K562 (cell line): Measurements from ENCODE around the gene LY6G6F. TPM values are rescaled to one million over a fixed set of nuclear protein-coding genes. Genes with fewer than 3 reads are reported as not detected.
A peak's percentile ranks its signal among the peaks of the same experiment; 100 is the strongest.

ENCODE experiments used
- CHCHD3 ChIP-seq: fragments of 250-450 bp; sonication (Bioruptor Pico); IDR thresholded peaks from 2 replicates; pipeline ENCODE4 v2.1.2; 2022; ENCODE audit warnings: mild to moderate bottlenecking
- E2F1 ChIP-seq: sonication (generic); formaldehyde crosslinking; IDR thresholded peaks from 2 replicates; pipeline ENCODE4 v1.8.1; 2023; ENCODE audit warnings: mild to moderate bottlenecking, missing genetic modification reagents, moderate library complexity
- FOXK2 ChIP-seq, 2 experiments: fragments of 450-650 bp; IDR thresholded peaks in 1 of 2; conservative IDR thresholded peaks in 1 of 2; 2 replicates each; pipeline ENCODE4 v1.6.1; 2016; ENCODE audit warnings: low read depth in 2 of 2, mild to moderate bottlenecking in 1 of 2
- GABPB1 ChIP-seq: sonication (generic); formaldehyde crosslinking; IDR thresholded peaks from 2 replicates; pipeline ENCODE4 v1.8.0; 2022; ENCODE audit warnings: mild to moderate bottlenecking, missing genetic modification reagents
- GTF2F1 ChIP-seq: IDR thresholded peaks from 2 replicates; pipeline ENCODE4 v1.6.1; 2011; ENCODE audit warnings: low read depth, low read length, improper control_type of control experiment
- MAFF ChIP-seq: IDR thresholded peaks from 2 replicates; pipeline ENCODE4 v1.6.1; 2012; ENCODE audit warnings: low read length, improper control_type of control experiment
- MAFK ChIP-seq: IDR thresholded peaks from 2 replicates; pipeline ENCODE4 v1.6.1; 2011; ENCODE audit warnings: low read length, improper control_type of control experiment
- PBX2 ChIP-seq, 2 experiments: IDR thresholded peaks in 1 of 2; conservative IDR thresholded peaks in 1 of 2; 2 replicates each; pipeline ENCODE4 v1.6.1; 2016; ENCODE audit warnings: low read depth in 2 of 2, mild to moderate bottlenecking in 1 of 2, missing compliant biosample characterization in 1 of 2, missing genetic modification characterization in 1 of 2, moderate library complexity in 1 of 2
- PHF20 ChIP-seq: fragments of 450-650 bp; IDR thresholded peaks from 2 replicates; pipeline ENCODE4 v1.6.1; 2018; ENCODE audit not compliant: partially characterized antibody
- SRSF3 ChIP-seq: fragments of 200-400 bp; formaldehyde crosslinking; IDR thresholded peaks from 2 replicates; pipeline ENCODE4 v1.6.1; 2016; ENCODE audit warnings: mild to moderate bottlenecking, low read length, moderate library complexity; ENCODE audit not compliant: insufficient read depth
- ZNF143 ChIP-seq: sonication (generic); formaldehyde crosslinking; IDR thresholded peaks from 2 replicates; pipeline ENCODE4 v1.9.0; 2022; ENCODE audit warnings: mild to moderate bottlenecking, missing genetic modification reagents
- ZNF197 ChIP-seq: fragments of 200-800 bp; sonication (Bioruptor generic); IDR thresholded peaks from 2 replicates; pipeline ENCODE4 v1.6.1; 2016; ENCODE audit warnings: low read depth, missing genetic modification characterization, missing compliant biosample characterization
- ZNF239 ChIP-seq: fragments of 250-450 bp; sonication (Bioruptor Pico); IDR thresholded peaks from 2 replicates; pipeline ENCODE4 v1.4.0; 2020; ENCODE audit warnings: mild to moderate bottlenecking
- ZNF253 ChIP-seq: fragments of 250-450 bp; sonication (Bioruptor Pico); conservative IDR thresholded peaks from 2 replicates; pipeline ENCODE4 v1.6.1; 2021; ENCODE audit warnings: mild to moderate bottlenecking
- polyA plus RNA-seq, 8 experiments: library from polyadenylated mRNA; depleted of rRNA in 4 of 8; stranded (reverse) in 5 of 8; unstranded in 3 of 8; fragments of >200 nt; fragmentation: Nextera tagmentation in 2 of 8; fragmentation: Illumina TruSeq in 1 of 8; extraction: Ambion mirVana in 2 of 8; extraction: Trizol in 1 of 8; gene quantifications; 2 replicates each; pipeline versions ENCODE4 v1.2.1 to v1.2.3, GENCODE V29; 2011 to 2014; ENCODE audit warnings: inconsistent platforms in 1 of 8, missing spikeins in 1 of 8
- total RNA-seq, 7 experiments: library from RNA; depleted of rRNA in 6 of 7; stranded (reverse); fragments of >200 nt in 6 of 7; fragmentation: Illumina TruSeq in 2 of 7; extraction: Trizol in 2 of 7; gene quantifications; 2 replicates each; pipeline versions ENCODE4 v1.2.1 to v1.2.3, GENCODE V29; 2011 to 2021; ENCODE audit warnings: low replicate concordance in 1 of 7
- TF ChIP-seq, protein P1 (sequence below): fragments of 250-450 bp; sonication (Bioruptor Pico); IDR thresholded peaks from 2 replicates; pipeline ENCODE4 v1.4.0; 2020; ENCODE audit warnings: mild to moderate bottlenecking, moderate library complexity, borderline replicate concordance
- TF ChIP-seq, protein P2 (sequence below): fragments of 250-450 bp; sonication (Bioruptor Pico); IDR thresholded peaks from 2 replicates; pipeline ENCODE4 v1.8.0; 2022; ENCODE audit warnings: inconsistent platforms
- TF ChIP-seq, protein P3 (sequence below): conservative IDR thresholded peaks from 2 replicates; pipeline ENCODE4 v1.6.1; 2011; ENCODE audit warnings: low read depth, mild to moderate bottlenecking, low read length; ENCODE audit not compliant: control insufficient read depth

Gene LY6G6F
- total and polyA plus RNA-seq, 9 of the 15 experiments (the other 6 are each of a cell fraction or from before 2014, with no cell fraction given): 0.14 to 0.50 (median 0.28) TPM; not detected in 2

- TF ChIP-seq, protein P1, sequence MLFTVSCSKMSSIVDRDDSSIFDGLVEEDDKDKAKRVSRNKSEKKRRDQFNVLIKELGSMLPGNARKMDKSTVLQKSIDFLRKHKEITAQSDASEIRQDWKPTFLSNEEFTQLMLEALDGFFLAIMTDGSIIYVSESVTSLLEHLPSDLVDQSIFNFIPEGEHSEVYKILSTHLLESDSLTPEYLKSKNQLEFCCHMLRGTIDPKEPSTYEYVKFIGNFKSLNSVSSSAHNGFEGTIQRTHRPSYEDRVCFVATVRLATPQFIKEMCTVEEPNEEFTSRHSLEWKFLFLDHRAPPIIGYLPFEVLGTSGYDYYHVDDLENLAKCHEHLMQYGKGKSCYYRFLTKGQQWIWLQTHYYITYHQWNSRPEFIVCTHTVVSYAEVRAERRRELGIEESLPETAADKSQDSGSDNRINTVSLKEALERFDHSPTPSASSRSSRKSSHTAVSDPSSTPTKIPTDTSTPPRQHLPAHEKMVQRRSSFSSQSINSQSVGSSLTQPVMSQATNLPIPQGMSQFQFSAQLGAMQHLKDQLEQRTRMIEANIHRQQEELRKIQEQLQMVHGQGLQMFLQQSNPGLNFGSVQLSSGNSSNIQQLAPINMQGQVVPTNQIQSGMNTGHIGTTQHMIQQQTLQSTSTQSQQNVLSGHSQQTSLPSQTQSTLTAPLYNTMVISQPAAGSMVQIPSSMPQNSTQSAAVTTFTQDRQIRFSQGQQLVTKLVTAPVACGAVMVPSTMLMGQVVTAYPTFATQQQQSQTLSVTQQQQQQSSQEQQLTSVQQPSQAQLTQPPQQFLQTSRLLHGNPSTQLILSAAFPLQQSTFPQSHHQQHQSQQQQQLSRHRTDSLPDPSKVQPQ (CRISPR knock-in tag): no peak
- TF ChIP-seq MAFK (peak; percentile 1; the same call in 1 of the 2 replicates), PBX2 (CRISPR knock-in tag; IDR thresholded peaks at IDR 0.05; ENCODE audit: low read depth) (no peak), PBX2 (tag; conservative IDR thresholded peaks at IDR 0.05; ENCODE audit: low read depth) (no peak), ZNF239 (CRISPR knock-in tag) (no peak; the same call in none of the 2 replicates), MAFF (no peak), GTF2F1 (no peak), FOXK2 (conservative IDR thresholded peaks at IDR 0.05 in 1 of 2, IDR thresholded peaks at IDR 0.05 in 1 of 2; ENCODE audit: low read depth in 2 of 2) (no peak), PHF20 (no peak), SRSF3 (no peak), ZNF253 (no peak), GABPB1 (CRISPR knock-in tag) (no peak), ZNF197 (CRISPR knock-in tag) (no peak), CHCHD3 (CRISPR knock-in tag) (peak; percentile 87), E2F1 (CRISPR knock-in tag) (no peak), ZNF143 (CRISPR knock-in tag) (no peak)
- TF ChIP-seq, protein P2, sequence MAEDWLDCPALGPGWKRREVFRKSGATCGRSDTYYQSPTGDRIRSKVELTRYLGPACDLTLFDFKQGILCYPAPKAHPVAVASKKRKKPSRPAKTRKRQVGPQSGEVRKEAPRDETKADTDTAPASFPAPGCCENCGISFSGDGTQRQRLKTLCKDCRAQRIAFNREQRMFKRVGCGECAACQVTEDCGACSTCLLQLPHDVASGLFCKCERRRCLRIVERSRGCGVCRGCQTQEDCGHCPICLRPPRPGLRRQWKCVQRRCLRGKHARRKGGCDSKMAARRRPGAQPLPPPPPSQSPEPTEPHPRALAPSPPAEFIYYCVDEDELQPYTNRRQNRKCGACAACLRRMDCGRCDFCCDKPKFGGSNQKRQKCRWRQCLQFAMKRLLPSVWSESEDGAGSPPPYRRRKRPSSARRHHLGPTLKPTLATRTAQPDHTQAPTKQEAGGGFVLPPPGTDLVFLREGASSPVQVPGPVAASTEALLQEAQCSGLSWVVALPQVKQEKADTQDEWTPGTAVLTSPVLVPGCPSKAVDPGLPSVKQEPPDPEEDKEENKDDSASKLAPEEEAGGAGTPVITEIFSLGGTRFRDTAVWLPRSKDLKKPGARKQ (CRISPR knock-in tag): no peak
- TF ChIP-seq, protein P3, sequence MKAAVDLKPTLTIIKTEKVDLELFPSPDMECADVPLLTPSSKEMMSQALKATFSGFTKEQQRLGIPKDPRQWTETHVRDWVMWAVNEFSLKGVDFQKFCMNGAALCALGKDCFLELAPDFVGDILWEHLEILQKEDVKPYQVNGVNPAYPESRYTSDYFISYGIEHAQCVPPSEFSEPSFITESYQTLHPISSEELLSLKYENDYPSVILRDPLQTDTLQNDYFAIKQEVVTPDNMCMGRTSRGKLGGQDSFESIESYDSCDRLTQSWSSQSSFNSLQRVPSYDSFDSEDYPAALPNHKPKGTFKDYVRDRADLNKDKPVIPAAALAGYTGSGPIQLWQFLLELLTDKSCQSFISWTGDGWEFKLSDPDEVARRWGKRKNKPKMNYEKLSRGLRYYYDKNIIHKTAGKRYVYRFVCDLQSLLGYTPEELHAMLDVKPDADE: 0 out of 2 replicates have a peak, but pooled peaks have one; percentile 28
Measured at GRCh38 chr6:31729515-31729978, 22.9 kb downstream of the LY6G6F start (continued).
